HepG2 (cell line): ENCODE measurements around the gene MARCO. TPM values are rescaled to one million over a fixed set of nuclear protein-coding genes. Genes with fewer than 3 reads are reported as not detected.

Source experiments
- ATAC-seq: fragments of 200-7000 bp; cut with Tn5 transposase; 3 replicates; pipeline ENCODE4 v1.9.1; 2020; ENCODE audit warnings: mild to moderate bottlenecking, moderate library complexity
- BruUV-seq: library from RNA; stranded (reverse); fragments of 400-500 nt; replicated peaks from 2 replicates; lab custom pipeline; 2021; lab: Mats Ljungman, UMichigan
- CTCF ChIA-PET: fragments of 300-600 bp; formaldehyde crosslinking; extraction: SDS; loops from one replicate; lab custom pipeline; 2021; ENCODE audit warnings: low total read pairs, inconsistent platforms, low intra/inter-chr PET ratio; lab: Yijun Ruan, JAX
- POLR2A ChIA-PET: fragments of 350-600 bp; sonication (Branson Sonifier 250); formaldehyde crosslinking; loops from one replicate; lab custom pipeline; 2020; ENCODE audit warnings: antibody characterized with exemption, inconsistent platforms; lab: Yijun Ruan, JAX
- DNase-seq: peaks from one replicate; pipeline ENCODE4 v3.0.0-alpha.2; 2015; ENCODE audit warnings: low spot score
- FAIRE-seq: peaks from 3 replicates; lab custom pipeline; 2011; peaks lifted over from hg19 to GRCh38; lab: Jason Lieb, UNC
- H2AFZ ChIP-seq: one replicate; pipeline ENCODE4 v1.6.1; 2011; ENCODE audit warnings: low read length, inconsistent platforms
- H3K27ac ChIP-seq: fragments of 300-600 bp; 3 replicates; pipeline ENCODE4 v1.8.0; 2011; ENCODE audit warnings: mixed run types, mild to moderate bottlenecking, mixed read lengths, low read length, inconsistent platforms; ENCODE audit not compliant: insufficient read depth; ENCODE audit errors: extremely low read length
- H3K27me3 ChIP-seq, 2 experiments: fragments of 200-600 bp in 1 of 2; 2 replicates in 1 of 2; 3 replicates in 1 of 2; pipeline versions ENCODE4 v1.6.0 to v1.8.0; 2011; ENCODE audit warnings: low read length in 2 of 2, mild to moderate bottlenecking in 2 of 2, moderate library complexity in 2 of 2, inconsistent platforms in 1 of 2; ENCODE audit not compliant: insufficient read depth in 2 of 2, control insufficient read depth in 1 of 2
- H3K36me3 ChIP-seq, 2 experiments: fragments of 200-600 bp in 1 of 2; replicated peaks in 1 of 2; 2 replicates in 1 of 2; 3 replicates in 1 of 2; pipeline versions ENCODE4 v1.5.1 to v1.8.0; 2011; ENCODE audit warnings: low read length in 2 of 2, inconsistent platforms in 1 of 2; ENCODE audit not compliant: insufficient read depth in 2 of 2, control insufficient read depth in 1 of 2
- H3K4me1 ChIP-seq: 2 replicates; pipeline ENCODE4 v1.5.1; 2012; ENCODE audit warnings: low read length, inconsistent platforms; ENCODE audit not compliant: insufficient read depth
- H3K4me2 ChIP-seq: 2 replicates; pipeline ENCODE4 v1.6.0; 2011; ENCODE audit warnings: low read depth, low read length, inconsistent platforms
- H3K4me3 ChIP-seq, 3 experiments: fragments of 200-600 bp in 1 of 3; sonication (generic), shearing (Covaris generic) in 1 of 3; replicated peaks in 1 of 3; 2 replicates each; pipeline ENCODE4 v1.5.1; 2011 to 2016; ENCODE audit warnings: low read length in 3 of 3, inconsistent platforms in 2 of 3, low read depth in 2 of 3, mild to moderate bottlenecking in 2 of 3, control low read depth in 1 of 3, mixed read lengths in 1 of 3; ENCODE audit not compliant: insufficient read depth in 1 of 3
- H3K79me2 ChIP-seq: one replicate; pipeline ENCODE4 v1.6.1; 2011; ENCODE audit warnings: low read length, inconsistent platforms; ENCODE audit not compliant: insufficient read depth
- H3K9ac ChIP-seq: 2 replicates; pipeline ENCODE4 v1.6.0; 2011; ENCODE audit warnings: mild to moderate bottlenecking, low read depth, low read length, inconsistent platforms; ENCODE audit not compliant: insufficient read depth
- H3K9me3 ChIP-seq: 2 replicates; pipeline ENCODE4 v1.5.1; 2012; ENCODE audit warnings: mild to moderate bottlenecking, low read length
- H4K20me1 ChIP-seq: 2 replicates; pipeline ENCODE4 v1.6.0; 2011; ENCODE audit warnings: inconsistent platforms, mild to moderate bottlenecking, low read length, moderate library complexity; ENCODE audit not compliant: insufficient read depth
- ARNT2 ChIP-seq: sonication (generic); formaldehyde crosslinking; IDR thresholded peaks from 2 replicates; pipeline ENCODE4 v1.8.0; 2022; ENCODE audit warnings: mild to moderate bottlenecking, low read depth, missing genetic modification reagents, moderate library complexity
- FOXC1 ChIP-seq: sonication (generic); formaldehyde crosslinking; IDR thresholded peaks from 2 replicates; pipeline ENCODE4 v1.8.0; 2022; ENCODE audit warnings: mild to moderate bottlenecking, missing genetic modification reagents, borderline replicate concordance
- HNF4A ChIP-seq: sonication (generic); formaldehyde crosslinking; IDR thresholded peaks from 2 replicates; pipeline ENCODE4 v1.4.0; 2020; ENCODE audit warnings: missing genetic modification reagents
- JUNB ChIP-seq: sonication (generic); formaldehyde crosslinking; IDR thresholded peaks from 2 replicates; pipeline ENCODE4 v1.8.0; 2022; ENCODE audit warnings: missing genetic modification reagents, mild to moderate bottlenecking, borderline replicate concordance
- KMT2B ChIP-seq: IDR thresholded peaks from 2 replicates; pipeline ENCODE4 v1.6.1; 2016; ENCODE audit warnings: missing genetic modification reagents, missing compliant biosample characterization
- PRPF4 ChIP-seq: fragments of 200-400 bp; formaldehyde crosslinking; IDR thresholded peaks from 2 replicates; pipeline ENCODE4 v1.6.1; 2016; ENCODE audit warnings: low read length, low read depth; ENCODE audit not compliant: poor library complexity, severe bottlenecking
- RARA ChIP-seq: IDR thresholded peaks from 2 replicates; pipeline ENCODE4 v1.6.1; 2016; ENCODE audit warnings: missing genetic modification reagents, missing compliant biosample characterization
- SUZ12 ChIP-seq: fragments of 150-350 bp; IDR thresholded peaks from 2 replicates; pipeline ENCODE4 v1.6.1; 2014; ENCODE audit warnings: low read depth, low read length
- TBP ChIP-seq: sonication (generic); formaldehyde crosslinking; IDR thresholded peaks from 2 replicates; pipeline ENCODE4 v1.5.0; 2020; ENCODE audit warnings: missing genetic modification reagents
- ZNF264 ChIP-seq: sonication (generic); formaldehyde crosslinking; IDR thresholded peaks from 2 replicates; pipeline ENCODE4 v1.4.0; 2020; ENCODE audit warnings: missing genetic modification reagents
- ZNF441 ChIP-seq: sonication (generic); formaldehyde crosslinking; IDR thresholded peaks from 2 replicates; pipeline ENCODE4 v1.7.0; 2021; ENCODE audit warnings: missing genetic modification reagents, borderline replicate concordance
- ZNF768 ChIP-seq: sonication (generic); formaldehyde crosslinking; IDR thresholded peaks from 2 replicates; pipeline ENCODE4 v1.4.0; 2020; ENCODE audit warnings: missing genetic modification reagents
- WGBS: methylation state at CpG from one replicate; pipeline ENCODE4 v1.1.6; 2017; ENCODE audit warnings: low lambda C conversion rate; 5-methylcytosine and 5-hydroxymethylcytosine counted together
- in situ Hi-C: cut with HindIII; loops from 2 replicates; pipeline ENCODE4 v1.10.0; 2017; ENCODE audit warnings: low pct_unique_long_range_greater_than_20kb; ENCODE audit not compliant: extremely low pct_ligation_motif_present
- intact Hi-C: fragments of 100-400 bp; cut with micrococcal nuclease; formaldehyde crosslinking; loops from one replicate; pipeline ENCODE4 v1.10.0; 2022; ENCODE audit not compliant: unreplicated experiment
- polyA plus RNA-seq, 8 experiments: library from polyadenylated mRNA; depleted of rRNA in 3 of 8; stranded (reverse) in 7 of 8; unstranded in 1 of 8; fragments of >200 nt; fragmentation: Illumina TruSeq in 4 of 8; extraction: Trizol in 4 of 8; gene quantifications; 2 replicates each; pipeline versions ENCODE4 v1.2.1 to v1.2.3, GENCODE V29; 2011 to 2016; ENCODE audit warnings: low read depth in 4 of 8, missing spikeins in 1 of 8, mixed read lengths in 1 of 8; ENCODE audit not compliant: insufficient read depth in 1 of 8
- total RNA-seq, 5 experiments: library from RNA; depleted of rRNA; stranded (reverse); fragments of >200 nt; fragmentation: Illumina TruSeq; extraction: Trizol; gene quantifications; 2 replicates each; pipeline ENCODE4 v1.2.3, GENCODE V29; 2016; ENCODE audit warnings: low read depth in 1 of 5

The MARCO gene
- total and polyA plus RNA-seq, 2 of the 13 experiments (the other 11 are each of a cell fraction or from before 2014, with no cell fraction given), result not detected

DNA sequence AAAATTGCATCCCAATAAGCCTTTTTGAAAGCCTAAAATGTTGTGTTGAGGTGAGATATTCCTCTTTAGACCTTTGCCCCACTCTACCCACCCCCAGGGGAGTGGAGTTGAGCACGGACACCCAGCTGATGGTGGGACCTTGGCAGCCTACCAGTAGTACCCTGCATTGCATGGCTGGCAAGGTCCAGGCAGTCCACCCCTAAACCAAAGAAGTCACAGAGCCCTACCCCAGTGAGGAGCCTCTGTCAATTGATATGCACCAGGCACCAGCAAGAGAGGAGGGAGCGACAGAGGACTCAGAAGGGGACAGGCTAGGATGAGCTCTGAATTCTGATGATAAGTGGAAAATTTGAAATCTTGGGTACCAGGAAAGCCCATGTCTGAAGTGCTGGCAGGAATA, 38.6 kb downstream of the MARCO start:
- Histone ChIP-seq H3K36me3 (no peaks in the 10 kb centered on the region), H4K20me1 (no peaks in the 10 kb centered on the region), H3K9ac (no peak overlapping the region), H2AFZ (no peak overlapping the region), H3K79me2 (no peaks in the 10 kb centered on the region), H3K9me3 (no peaks in the 10 kb centered on the region), H3K4me2 (no peak overlapping the region), H3K4me3 (no peak overlapping the region), H3K27me3 (peaks cover 0 to 14% of the 10 kb centered on the region in 2 experiments; a peak in 1 of 5 replicates), H3K4me1 (no peaks in the 10 kb centered on the region), H3K27ac (no peak overlapping the region)
- BruUV-seq, result no TSS peak
- intact Hi-C loops, result no loop called here
- in situ Hi-C loops, result no loop called here
- CTCF ChIA-PET, result no interaction called here
- no peak for DNase-seq
- 16% methylated on average over 2 of the region's 2 CpGs for WGBS
- POLR2A ChIA-PET, result no interaction called here
- FAIRE-seq, result no peak
- TF ChIP-seq RARA (CRISPR knock-in tag) (no peak), ZNF264 (CRISPR knock-in tag) (no peak), KMT2B (CRISPR knock-in tag) (no peak), ZNF441 (CRISPR knock-in tag) (no peak), ARNT2 (CRISPR knock-in tag) (no peak)
- no peak for ATAC-seq

DNA sequence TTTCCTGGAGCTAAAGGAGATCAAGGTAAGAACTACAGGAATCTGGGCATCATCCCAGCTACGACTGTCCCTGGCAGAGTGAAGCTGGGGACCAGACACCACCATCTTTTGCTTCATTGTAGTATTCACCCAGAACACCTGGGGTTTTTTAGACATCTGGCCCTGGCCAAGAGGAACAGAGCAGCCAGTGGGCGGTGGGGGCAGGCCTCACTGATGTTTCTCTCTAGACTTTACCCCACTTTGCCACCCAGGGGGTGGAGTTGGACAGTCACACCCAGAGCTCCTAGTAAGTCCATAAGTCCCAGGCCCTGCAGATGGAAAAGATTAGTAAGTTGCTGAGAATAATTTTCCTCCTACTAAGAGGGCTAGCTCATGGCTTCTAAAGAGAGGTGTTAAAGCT, 39.6 kb downstream of the MARCO start:
- no TSS peak for BruUV-seq
- FAIRE-seq (no peak), ATAC-seq (no peak), DNase-seq (no peak)
- no peaks in the 10 kb centered on the region for H3K9me3 ChIP-seq
- TF ChIP-seq PRPF4 (no peak), TBP (CRISPR knock-in tag) (no peak), FOXC1 (CRISPR knock-in tag) (no peak), SUZ12 (no peak), ZNF768 (CRISPR knock-in tag) (no peak), HNF4A (CRISPR knock-in tag) (no peak), JUNB (CRISPR knock-in tag) (no peak)
- WGBS, result 4% methylated on average over 2 of the region's 2 CpGs
- in situ Hi-C loops, result no loop called here
- H3K27me3 ChIP-seq, result 0 out of 5 replicates have a peak, but pooled peaks cover 0 to 14% of the 10 kb centered on the region in 2 experiments
- H3K36me3 ChIP-seq, result no peaks in the 10 kb centered on the region
- no peak overlapping the region for H3K27ac ChIP-seq
- intact Hi-C loops, result no loop called here
- H3K4me1 ChIP-seq, result no peaks in the 10 kb centered on the region
- H3K4me3 ChIP-seq, result no peak overlapping the region
- H3K79me2 ChIP-seq, result no peaks in the 10 kb centered on the region
- H4K20me1 ChIP-seq, result no peaks in the 10 kb centered on the region
- ChIA-PET CTCF (no interaction called here), POLR2A (no interaction called here)
- no peak overlapping the region for H3K4me2 ChIP-seq
- no peak overlapping the region for H3K9ac ChIP-seq
- H2AFZ ChIP-seq, result no peak overlapping the region
